OCI-LY3 (cell line): Measurements from ENCODE around the gene MEF2A.

Source experiments
- H2AFZ ChIP-seq: fragments of 200-600, 300-600 bp; shearing (Covaris generic); 2 replicates; pipeline ENCODE4 v1.6.0; 2014; ENCODE audit warnings: antibody characterized with exemption, low read depth, low read length
- H3K27ac ChIP-seq: fragments of 200-600, 300-600 bp; sonication (generic); 2 replicates; pipeline ENCODE4 v1.5.1; 2014; ENCODE audit warnings: mild to moderate bottlenecking, low read length, moderate library complexity, mixed read lengths
- H3K27me3 ChIP-seq: fragments of 200-600, 300-600 bp; sonication (generic); 2 replicates; pipeline ENCODE4 v1.6.1; 2014; ENCODE audit warnings: low read depth, low read length, mixed read lengths
- H3K36me3 ChIP-seq: fragments of 200-600, 300-600 bp; sonication (generic); replicated peaks from 2 replicates; pipeline ENCODE3; 2014; ENCODE audit warnings: low read depth, low read length, mixed read lengths
- H3K4me1 ChIP-seq: fragments of 300-600, 200-600 bp; sonication (generic); 2 replicates; pipeline ENCODE4 v1.6.1; 2014; ENCODE audit warnings: low read length, mixed read lengths
- H3K4me2 ChIP-seq: fragments of 200-600, 300-600 bp; sonication (generic); 2 replicates; pipeline ENCODE4 v1.6.1; 2014; ENCODE audit warnings: low read length, mixed read lengths
- H3K4me3 ChIP-seq: fragments of 300-600, 200-600 bp; sonication (generic); 2 replicates; pipeline ENCODE4 v1.5.1; 2014; ENCODE audit warnings: antibody characterized with exemption, mild to moderate bottlenecking, low read length, moderate library complexity
- H3K79me2 ChIP-seq: fragments of 300-600, 200-600 bp; shearing (Covaris generic); 2 replicates; pipeline ENCODE4 v1.6.1; 2014; ENCODE audit warnings: mild to moderate bottlenecking, low read length, mixed read lengths
- H3K9ac ChIP-seq: fragments of 300-600, 200-600 bp; shearing (Covaris generic); 2 replicates; pipeline ENCODE4 v1.6.0; 2014; ENCODE audit warnings: mild to moderate bottlenecking, low read length, moderate library complexity
- H3K9me3 ChIP-seq: fragments of 200-600, 300-600 bp; shearing (Covaris generic); 2 replicates; pipeline ENCODE4 v1.6.1; 2014; ENCODE audit warnings: low read length, mixed read lengths; ENCODE audit not compliant: insufficient read depth
- H4K20me1 ChIP-seq: fragments of 200-600, 300-600 bp; sonication (generic); 2 replicates; pipeline ENCODE4 v1.6.1; 2016; ENCODE audit warnings: low read length, mixed read lengths; ENCODE audit not compliant: insufficient read depth
- CTCF ChIP-seq: fragments of 200-600, 300-600 bp; sonication (generic); IDR thresholded peaks from 2 replicates; pipeline ENCODE4 v1.5.1; 2014; ENCODE audit warnings: antibody characterized with exemption, low read length, low read depth
- EZH2phosphoT487 ChIP-seq: fragments of 200-600 bp; shearing (Covaris generic); IDR thresholded peaks from 2 replicates; pipeline ENCODE4 v1.6.1; 2018; ENCODE audit warnings: antibody characterized with exemption, mixed run types, low read depth

MEF2A gene

GRCh38 chr15:99634576-99634975, 68.8 kb downstream of the MEF2A start:
- H3K4me1 ChIP-seq, result peaks cover 31% of the 10 kb centered on the region
- H3K36me3 ChIP-seq, result peaks cover 33% of the 10 kb centered on the region
- H3K27me3 ChIP-seq, result no peaks in the 10 kb centered on the region
- H3K4me2 ChIP-seq, result no peak overlapping the region
- no peak overlapping the region for H3K4me3 ChIP-seq
- TF ChIP-seq CTCF (no peak), EZH2phosphoT487 (no peak)
- no peak overlapping the region for H3K9ac ChIP-seq
- peaks cover 8% of the 10 kb centered on the region; the same call in 1 of the 2 replicates for H3K9me3 ChIP-seq
- H3K79me2 ChIP-seq, result peaks cover 26% of the 10 kb centered on the region
- H3K27ac ChIP-seq, result no peak overlapping the region
- peaks cover 29% of the 10 kb centered on the region for H4K20me1 ChIP-seq
- no peak overlapping the region for H2AFZ ChIP-seq

DNA sequence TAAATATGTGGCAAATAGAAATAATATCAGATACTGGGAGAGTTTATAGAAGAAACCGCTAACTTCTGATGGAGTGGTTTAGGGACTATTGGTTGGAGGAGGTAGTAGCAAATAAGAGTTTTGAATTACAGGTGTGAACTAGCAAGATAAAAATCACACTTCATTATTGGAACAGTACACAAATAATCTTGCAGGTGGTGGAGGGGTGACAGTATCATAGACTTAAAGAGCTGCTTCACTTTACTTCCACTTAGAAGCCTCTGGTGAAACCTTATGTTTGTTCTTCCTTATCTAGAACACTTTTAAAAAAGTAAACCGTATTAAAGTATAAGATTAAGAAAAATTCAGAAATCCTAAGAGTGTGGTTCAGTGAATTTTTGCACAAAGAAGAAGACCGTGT, 69.4 kb downstream of the MEF2A start:
- Histone ChIP-seq H3K79me2 (peaks cover 21% of the 10 kb centered on the region), H3K9ac (no peak overlapping the region), H3K4me2 (no peak overlapping the region), H2AFZ (no peak overlapping the region), H3K4me1 (peaks cover 31% of the 10 kb centered on the region), H3K9me3 (peaks cover 8% of the 10 kb centered on the region; the same call in 1 of the 2 replicates), H3K27ac (no peak overlapping the region), H4K20me1 (peaks cover 33% of the 10 kb centered on the region), H3K4me3 (no peak overlapping the region), H3K27me3 (no peaks in the 10 kb centered on the region), H3K36me3 (peaks cover 33% of the 10 kb centered on the region)
- TF ChIP-seq EZH2phosphoT487 (no peak), CTCF (no peak)

DNA sequence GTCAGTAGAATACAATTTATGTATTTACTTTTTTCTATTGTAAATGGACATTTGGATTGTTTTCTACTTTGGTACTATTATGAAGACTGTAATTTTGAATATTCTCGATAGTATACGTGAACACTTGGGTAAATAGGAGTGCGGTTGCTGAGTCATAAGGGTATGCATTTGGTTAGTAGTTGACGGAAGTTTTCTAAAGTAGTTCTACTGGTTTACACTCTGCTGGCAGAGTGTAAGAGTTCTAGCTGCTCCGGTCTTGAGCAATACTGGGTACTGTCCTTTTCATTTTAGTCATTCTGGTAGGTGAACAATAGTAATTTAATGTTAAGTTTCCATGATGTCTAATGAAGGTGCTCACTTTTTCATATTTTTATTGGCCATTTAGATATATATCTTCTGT, 70.0 kb downstream of the MEF2A start:
- Histone ChIP-seq H3K27ac (no peak overlapping the region), H3K4me1 (peaks cover 25% of the 10 kb centered on the region), H3K9ac (no peak overlapping the region), H3K4me3 (no peak overlapping the region), H3K79me2 (peaks cover 17% of the 10 kb centered on the region), H3K9me3 (peaks cover 8% of the 10 kb centered on the region; the same call in 1 of the 2 replicates), H3K4me2 (0 out of 2 replicates have a peak overlapping the region, but pooled peaks have one; percentile 0), H3K36me3 (peaks cover 35% of the 10 kb centered on the region), H2AFZ (no peak overlapping the region), H3K27me3 (no peaks in the 10 kb centered on the region), H4K20me1 (peaks cover 30% of the 10 kb centered on the region)
- TF ChIP-seq EZH2phosphoT487, result no peak
- TF ChIP-seq CTCF, result no peak

GRCh38 chr15:99644913-99645542, 79.2 kb downstream of the MEF2A start:
- H2AFZ ChIP-seq, result no peak overlapping the region
- peaks cover 50% of the 10 kb centered on the region for H3K36me3 ChIP-seq

More at GRCh38 chr15:99644913-99645542, 79.2 kb downstream of the MEF2A start:
- no peak overlapping the region for H3K4me2 ChIP-seq
- peaks cover 13% of the 10 kb centered on the region; the same call in 1 of the 2 replicates for H3K9me3 ChIP-seq
- H3K9ac ChIP-seq, result no peak overlapping the region
- H3K27ac ChIP-seq, result no peak overlapping the region
- H3K4me3 ChIP-seq, result no peak overlapping the region
- no peaks in the 10 kb centered on the region for H4K20me1 ChIP-seq
- no peak for TF ChIP-seq CTCF
- TF ChIP-seq EZH2phosphoT487, result no peak
- H3K4me1 ChIP-seq, result no peaks in the 10 kb centered on the region
- H3K27me3 ChIP-seq, result no peaks in the 10 kb centered on the region
- H3K79me2 ChIP-seq, result no peaks in the 10 kb centered on the region
